Panc1 (cell line): ENCODE data around the gene ZNF362.

ENCODE experiments used
- CTCF ChIP-seq: fragments of 450-650 bp; IDR thresholded peaks from 2 replicates; pipeline ENCODE4 v1.5.1; 2017; ENCODE audit warnings: mild to moderate bottlenecking
- POLR2AphosphoS5 ChIP-seq: IDR thresholded peaks from 2 replicates; pipeline ENCODE4 v1.6.1; 2012; ENCODE audit warnings: mild to moderate bottlenecking, low read depth, low read length, moderate library complexity
- REST ChIP-seq, 2 experiments: IDR thresholded peaks; 2 replicates each; pipeline ENCODE4 v1.6.1; 2011 to 2012; ENCODE audit warnings: low read depth in 2 of 2, control low read depth in 1 of 2, low read length in 1 of 2, mild to moderate bottlenecking in 1 of 2, moderate library complexity in 1 of 2; ENCODE audit not compliant: insufficient read depth in 1 of 2

DNA sequence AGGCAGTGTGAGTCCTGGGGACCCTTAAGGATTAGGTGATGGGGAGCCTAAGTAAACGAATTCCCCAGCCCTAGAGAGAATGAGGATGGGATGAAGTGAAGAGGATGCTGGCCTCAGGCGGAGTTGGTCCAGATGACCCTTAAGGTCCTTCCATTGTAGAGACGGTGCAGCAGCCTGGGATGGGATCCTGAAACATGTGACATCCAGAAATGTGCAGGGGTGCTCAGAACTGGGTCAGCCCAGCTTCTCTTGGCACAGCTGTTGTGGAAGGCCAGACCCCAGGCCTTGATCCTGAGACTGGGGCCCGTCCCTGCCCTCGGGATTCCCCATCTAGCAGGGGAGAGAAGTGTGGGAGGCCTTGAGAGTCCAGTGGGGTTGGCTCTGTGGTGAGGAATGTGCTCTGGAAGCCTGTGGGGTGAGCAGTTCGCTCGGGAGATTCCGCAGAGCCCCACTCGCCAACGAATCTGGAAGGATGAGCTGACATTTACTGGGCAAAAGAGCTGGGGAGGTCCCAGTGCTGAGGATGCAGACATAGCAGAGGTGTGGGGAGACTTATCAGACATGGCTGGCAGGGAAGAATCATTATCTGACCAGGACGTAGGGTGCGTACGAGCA, 36.5 kb downstream of the ZNF362 start:
- no peak for TF ChIP-seq CTCF
- TF ChIP-seq POLR2AphosphoS5, result no peak
- TF ChIP-seq REST (IDR thresholded peaks at IDR 0.05; ENCODE audit: insufficient read depth in 1 of 2, low read depth in 2 of 2, low read length in 1 of 2), result no peak
